ENCODE data around the gene CER1.

The CER1 gene

GRCh38 chr9:14722391-14723035 lies at the start of gene CER1:
TSS of gene CER1 (minus strand) at chr9:14722733. CDS start at chr9:14722672, 61 bp downstream.
- no peak for FAIRE-seq

GRCh38 chr9:14770592-14770991 lies 48.1 kb upstream of the CER1 start:
- no peak for FAIRE-seq

- FAIRE-seq: no peak
Measured at GRCh38 chr9:14769230-14769571, 46.7 kb upstream of the CER1 start.

GRCh38 chr9:14768405-14769229 lies 46.1 kb upstream of the CER1 start:
- FAIRE-seq: no peak

GRCh38 chr9:14766299-14766698 lies 43.8 kb upstream of the CER1 start:
- no peak for FAIRE-seq

GRCh38 chr9:14761584-14761983 lies 39.1 kb upstream of the CER1 start:
- FAIRE-seq: no peak

- FAIRE-seq: no peak
Measured at GRCh38 chr9:14760060-14760459, 37.5 kb upstream of the CER1 start.

GRCh38 chr9:14756291-14756690 lies 33.8 kb upstream of the CER1 start:
- no peak for FAIRE-seq

GRCh38 chr9:14752871-14753270 lies 30.3 kb upstream of the CER1 start:
- FAIRE-seq: no peak

- FAIRE-seq: no peak
Measured at GRCh38 chr9:14752271-14752670, 29.7 kb upstream of the CER1 start.

GRCh38 chr9:14750821-14751220 lies 28.3 kb upstream of the CER1 start:
- no peak for FAIRE-seq

- FAIRE-seq: no peak
Measured at GRCh38 chr9:14749741-14750211, 27.2 kb upstream of the CER1 start.

GRCh38 chr9:14748373-14748772 lies 25.8 kb upstream of the CER1 start:
- FAIRE-seq: no peak

- no peak for FAIRE-seq
Measured at GRCh38 chr9:14747111-14747510, 24.6 kb upstream of the CER1 start.

- no peak for FAIRE-seq
Measured at GRCh38 chr9:14746626-14747025, 24.1 kb upstream of the CER1 start.

GRCh38 chr9:14744768-14745167 lies 22.2 kb upstream of the CER1 start:
- no peak for FAIRE-seq

- FAIRE-seq: no peak
Measured at GRCh38 chr9:14741369-14741768, 18.8 kb upstream of the CER1 start.

GRCh38 chr9:14733133-14733532 lies 10.6 kb upstream of the CER1 start:
- no peak for FAIRE-seq

GRCh38 chr9:14731294-14731981 lies 8.9 kb upstream of the CER1 start:
- FAIRE-seq: no peak

- no peak for FAIRE-seq
Measured at GRCh38 chr9:14730461-14730898, 7.9 kb upstream of the CER1 start.

GRCh38 chr9:14723301-14723700 lies 768 bp upstream of the CER1 start:
- FAIRE-seq: no peak

GRCh38 chr9:14719231-14719923 lies 3.2 kb downstream of the CER1 start:
- no peak for FAIRE-seq

GRCh38 chr9:14715102-14715501 lies 7.4 kb downstream of the CER1 start:
- FAIRE-seq: no peak

All from colon (tissue), 2 donors.